Islet of Langerhans (tissue), 1 donor: ENCODE data around the gene STK10.

Experiments used
- FAIRE-seq: peaks from one replicate; lab custom pipeline; 2011; peaks lifted over from hg19 to GRCh38; lab: Jason Lieb, UNC

Gene STK10

DNA sequence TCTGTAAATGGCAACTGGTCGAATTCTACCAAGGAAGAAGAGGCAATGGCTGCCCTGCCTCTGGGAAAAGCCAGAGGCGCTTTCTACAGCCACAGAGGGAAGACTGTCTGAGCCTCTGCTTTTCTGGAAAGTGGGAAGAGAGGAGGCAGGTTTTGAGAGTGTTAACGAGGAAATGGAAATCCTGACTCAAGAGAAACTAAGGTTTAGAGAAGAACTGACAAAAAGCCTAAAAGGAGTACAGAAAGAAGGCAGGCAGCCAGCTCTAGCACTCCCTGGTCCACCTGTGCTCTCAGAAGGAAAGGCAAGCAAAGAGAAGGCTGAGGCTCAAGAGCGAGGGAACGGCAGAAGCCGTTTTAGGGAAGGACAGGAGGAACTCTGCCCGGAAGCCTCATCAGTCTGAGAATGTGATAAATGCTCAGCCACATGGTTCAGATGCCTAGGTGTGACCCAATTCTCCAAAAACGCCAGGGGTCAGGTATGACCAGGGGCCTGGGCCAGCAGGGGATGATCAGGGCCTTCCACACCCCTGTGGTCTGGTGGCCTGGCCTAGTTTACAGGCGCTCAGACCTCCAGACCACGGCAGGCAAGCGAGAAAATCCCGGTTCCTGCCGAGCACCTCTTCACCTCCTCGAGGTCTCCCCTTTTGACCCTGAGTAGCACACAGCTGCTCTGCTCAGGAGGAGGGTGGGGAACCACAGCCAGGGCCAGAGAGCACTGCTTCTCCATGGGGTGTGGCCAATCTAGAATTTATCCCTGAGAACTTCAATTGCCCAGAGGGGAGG lies 101.6 kb downstream of the STK10 start:
- FAIRE-seq: no peak

DNA sequence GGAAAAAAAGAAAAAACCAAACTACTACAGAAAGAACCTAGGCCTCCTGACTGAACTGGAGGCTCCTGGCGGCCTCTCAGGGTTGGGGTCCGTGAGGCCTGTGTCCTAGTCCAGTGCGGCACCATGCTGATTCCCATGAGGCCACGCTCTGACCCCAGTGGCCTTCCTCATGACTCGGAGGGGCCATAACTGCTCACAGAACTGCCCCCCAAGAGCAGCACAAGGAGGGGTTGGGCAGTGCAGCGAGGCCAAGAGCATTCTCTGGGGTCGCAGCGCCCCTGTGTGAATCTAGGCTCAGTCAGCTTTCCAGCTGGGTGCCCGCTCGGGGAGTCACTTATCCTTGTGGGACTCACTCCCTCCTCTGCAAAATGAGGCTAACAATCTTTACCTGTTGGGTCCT lies 102.3 kb downstream of the STK10 start:
- no peak for FAIRE-seq

GRCh38 chr5:172082180-172082579 lies 105.8 kb downstream of the STK10 start:
- no peak for FAIRE-seq

GRCh38 chr5:172079876-172080275 lies 108.1 kb downstream of the STK10 start:
- FAIRE-seq: no peak

- no peak for FAIRE-seq
These were observed 109.2 kb downstream of the STK10 start for GRCh38 chr5:172078726-172079345.

DNA sequence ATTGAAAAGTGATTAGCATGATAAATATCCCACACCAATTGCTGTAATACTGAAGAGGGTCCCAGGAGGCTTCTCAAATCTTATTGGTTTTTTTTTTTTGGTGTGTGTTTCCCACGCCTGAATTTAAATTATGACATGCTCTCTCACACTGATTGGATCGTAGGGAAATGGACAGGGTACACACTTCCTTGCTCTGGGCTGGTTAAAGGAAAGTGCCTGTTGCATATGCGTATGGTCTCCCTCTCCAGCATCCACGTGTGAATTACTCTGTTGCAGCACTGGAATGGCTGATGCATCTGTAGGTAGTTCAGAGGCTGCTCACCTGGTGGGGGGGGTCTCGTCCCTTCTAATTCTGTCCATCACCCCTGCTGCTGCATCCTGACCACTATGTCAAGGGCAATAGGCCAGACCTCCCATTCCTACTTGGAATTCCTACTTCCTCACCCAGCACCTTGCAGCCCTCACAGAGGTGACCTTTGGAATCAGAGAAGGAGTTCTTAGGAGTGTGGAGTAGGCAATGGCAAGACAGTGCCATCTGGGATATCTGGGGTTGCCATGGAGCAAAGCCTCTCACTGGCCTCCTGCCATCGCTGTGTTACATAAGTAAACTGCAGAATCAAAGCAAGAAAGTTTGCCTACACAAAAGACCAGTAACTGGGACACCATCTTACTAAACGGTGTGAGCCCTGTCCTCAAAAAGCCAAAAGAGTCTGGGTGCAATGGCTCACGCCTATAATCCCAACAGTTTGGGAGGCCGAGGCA lies 110.2 kb downstream of the STK10 start:
- FAIRE-seq: no peak

GRCh38 chr5:172076761-172077244 lies 111.2 kb downstream of the STK10 start:
- FAIRE-seq: no peak

GRCh38 chr5:172075656-172076055 lies 112.4 kb downstream of the STK10 start:
- FAIRE-seq: no peak

GRCh38 chr5:172074896-172075295 lies 113.1 kb downstream of the STK10 start:
- FAIRE-seq: no peak

DNA sequence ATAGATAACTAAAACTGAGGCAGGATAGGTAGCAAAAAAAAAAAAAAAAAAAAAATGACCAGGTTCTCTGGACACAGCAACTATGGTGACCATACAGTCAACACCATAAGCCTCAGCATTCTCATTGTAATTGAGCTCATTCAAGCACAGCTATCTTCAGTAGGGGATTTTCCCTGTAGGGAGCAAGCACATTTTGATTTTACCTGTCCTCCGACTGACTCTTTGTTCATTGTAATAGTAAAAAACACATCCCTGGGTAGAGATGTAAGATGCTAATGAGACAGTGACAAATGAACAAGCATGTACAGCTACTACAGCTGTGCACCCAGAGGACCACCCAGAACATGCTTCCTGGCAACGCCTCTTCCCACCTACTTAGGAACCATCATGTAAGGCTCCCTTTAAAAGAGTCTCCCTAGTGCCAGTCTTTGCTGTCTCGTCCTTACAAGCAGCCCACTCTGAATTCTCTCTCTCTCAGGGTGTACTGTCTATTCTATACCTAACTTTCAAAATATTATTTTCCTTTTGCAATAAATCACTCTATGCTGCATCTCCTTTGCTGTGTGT lies 116.6 kb downstream of the STK10 start:
- FAIRE-seq: no peak

GRCh38 chr5:172065431-172066065 lies 122.5 kb downstream of the STK10 start:
- no peak for FAIRE-seq

- no peak for FAIRE-seq
These were observed 123.3 kb downstream of the STK10 start for GRCh38 chr5:172064766-172065165.

DNA sequence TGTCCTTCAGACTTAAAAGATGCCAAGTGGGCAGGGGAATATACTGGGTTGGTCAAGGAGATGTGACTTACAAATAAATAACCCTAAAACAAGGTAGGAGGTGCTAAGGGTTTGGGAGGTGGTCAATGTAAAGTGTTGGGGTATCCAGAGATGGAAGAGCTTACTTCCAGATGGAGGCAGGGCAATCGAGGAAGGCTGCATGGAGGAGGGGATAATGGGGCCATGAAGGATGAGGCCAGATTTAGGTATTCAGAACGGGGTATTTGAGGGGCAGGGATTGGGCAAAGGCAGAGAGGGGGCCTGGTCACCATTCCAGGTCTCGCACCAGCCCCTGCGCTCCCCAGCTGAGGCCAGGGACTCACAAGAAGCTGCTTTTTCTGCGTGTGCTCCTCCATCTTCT lies 123.7 kb downstream of the STK10 start:
- no peak for FAIRE-seq

DNA sequence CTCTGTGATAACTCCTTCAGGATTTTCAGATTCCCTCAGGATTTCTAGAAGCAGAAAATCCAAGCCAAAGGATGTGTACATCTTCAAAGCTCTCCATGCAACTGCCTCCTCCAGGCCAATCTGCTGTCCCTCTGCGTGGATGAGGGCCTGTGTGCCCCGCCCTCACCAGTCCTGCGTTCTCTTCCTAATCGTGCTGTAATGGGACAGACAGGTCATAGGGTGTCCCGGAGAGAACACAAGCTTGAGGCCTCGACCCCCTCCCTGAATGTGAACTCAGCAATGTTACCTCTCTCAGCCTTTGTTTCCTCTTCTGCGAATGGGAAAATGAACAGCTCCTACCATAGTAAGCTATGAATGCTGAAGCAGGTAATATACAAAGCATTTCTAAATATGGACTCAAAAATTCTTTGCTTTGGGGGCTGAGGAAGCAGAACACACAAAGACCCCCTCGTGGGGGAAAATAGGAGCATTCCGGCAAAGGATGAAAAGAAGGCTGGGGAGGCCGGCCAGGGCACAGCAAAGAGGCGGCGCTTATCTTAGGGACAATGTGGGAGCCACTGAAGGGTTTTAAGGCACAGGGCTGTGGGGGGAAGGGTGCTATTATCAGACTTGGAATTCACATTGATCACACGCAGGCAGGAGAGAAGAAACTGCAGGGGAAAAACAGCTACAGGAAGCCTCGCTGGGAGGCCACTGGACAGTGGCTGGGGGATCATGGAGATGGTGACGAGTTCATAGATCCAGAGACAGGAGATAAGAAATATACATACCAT lies 124.4 kb downstream of the STK10 start:
- no peak for FAIRE-seq

GRCh38 chr5:172059661-172060100 lies 128.3 kb downstream of the STK10 start:
- no peak for FAIRE-seq

DNA sequence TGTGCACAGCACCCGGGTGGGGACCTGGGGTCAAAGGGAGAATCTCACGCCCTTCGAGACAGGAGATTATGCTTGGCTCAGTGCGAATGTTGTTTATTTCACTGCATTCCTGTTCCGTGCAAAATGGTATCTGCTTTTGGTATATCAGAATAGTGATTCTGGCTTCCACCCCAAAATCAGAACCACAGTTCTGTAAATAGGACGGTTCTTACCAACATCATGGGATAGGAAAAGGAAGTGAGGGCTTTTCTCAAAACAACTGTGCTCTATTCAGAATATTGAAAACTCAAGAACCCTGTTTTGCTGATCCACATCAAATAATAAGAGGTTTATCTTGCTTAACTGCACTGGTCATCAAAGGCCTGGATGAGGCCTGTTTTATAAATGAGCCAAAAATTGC lies 129.9 kb downstream of the STK10 start:
- FAIRE-seq: no peak

- no peak for FAIRE-seq
These were observed 132.0 kb downstream of the STK10 start for GRCh38 chr5:172055996-172056395.

GRCh38 chr5:172055421-172055820 lies 132.6 kb downstream of the STK10 start:
- no peak for FAIRE-seq

DNA sequence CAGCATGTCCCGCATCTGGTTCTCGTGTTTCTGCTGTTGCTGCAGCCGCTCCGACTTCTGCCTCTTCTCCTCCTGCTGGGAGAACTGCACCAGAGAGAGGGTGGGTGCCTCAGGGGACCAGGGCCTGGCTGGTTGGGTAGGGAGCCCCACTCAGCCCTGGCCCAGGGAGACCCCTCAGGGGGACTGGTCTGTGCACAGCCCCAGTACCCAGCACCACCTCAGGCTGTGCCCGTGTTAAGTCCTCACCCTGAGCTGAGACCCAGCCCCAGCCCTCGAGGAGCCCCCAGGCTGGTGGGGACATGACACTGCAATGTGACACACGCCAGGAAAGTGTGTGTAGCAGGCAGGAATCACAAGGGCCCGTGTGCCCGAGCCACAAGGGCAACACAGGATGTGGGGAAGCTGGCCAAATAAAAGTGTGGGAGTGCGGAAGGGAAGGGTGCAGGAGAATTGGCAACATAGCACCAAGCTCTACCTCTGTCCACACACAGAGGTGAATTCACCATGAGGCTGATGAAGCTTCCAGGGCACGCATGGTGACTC lies 133.3 kb downstream of the STK10 start:
- no peak for FAIRE-seq

DNA sequence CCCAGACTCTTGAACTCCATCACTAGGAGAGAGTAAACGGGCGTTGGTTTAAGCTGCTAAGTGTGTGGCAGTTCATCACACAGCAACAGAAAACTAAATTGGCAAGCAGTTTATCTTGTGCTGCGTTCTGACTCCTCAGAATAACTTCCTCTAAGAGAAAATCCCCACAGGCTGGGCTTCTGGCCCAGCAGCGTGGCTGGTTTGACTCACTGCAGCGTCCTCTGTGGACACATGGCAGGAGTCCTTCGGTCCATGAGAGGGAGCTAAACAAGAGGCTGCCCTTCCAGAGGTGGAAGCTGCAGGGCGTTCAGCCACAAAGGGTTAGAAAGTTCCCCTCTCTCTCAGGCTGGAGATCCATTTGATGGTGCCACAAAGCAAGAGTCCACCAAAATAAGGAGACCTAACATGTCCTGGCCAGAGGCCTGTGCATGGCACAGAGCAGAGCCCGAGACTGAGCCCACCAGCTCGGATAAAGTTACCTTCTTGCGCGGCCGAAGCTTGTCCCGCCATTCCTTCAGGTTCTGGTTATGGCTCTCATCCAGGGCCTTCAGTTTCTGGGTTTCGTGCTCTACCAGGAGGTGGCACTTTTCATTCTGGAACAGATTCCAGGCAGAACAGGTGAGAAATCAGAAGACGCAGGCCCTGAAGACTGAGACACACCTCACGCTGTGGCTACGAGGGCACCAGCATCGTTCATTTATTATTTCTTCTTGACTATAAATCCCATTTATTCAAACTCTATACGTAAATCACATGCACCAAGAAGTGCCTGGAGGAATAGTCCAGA lies 135.4 kb downstream of the STK10 start:
- FAIRE-seq: no peak
